Breast epithelium (tissue), 3 donors: ENCODE data around the gene SLF2.

Source experiments
- POLR2A ChIP-seq: fragments of 450-650 bp; IDR thresholded peaks from one replicate; pipeline ENCODE4 v1.6.1; 2016; ENCODE audit warnings: antibody characterized with exemption, mild to moderate bottlenecking, moderate library complexity
- TF ChIP-seq, protein P1 (sequence below), 3 donors: fragments of 450-650 bp; IDR thresholded peaks; one replicate each; pipeline ENCODE4 v1.5.1; 2016 to 2017; ENCODE audit warnings: antibody characterized with exemption in 3 of 3, mild to moderate bottlenecking in 3 of 3, moderate library complexity in 3 of 3

- TF ChIP-seq, protein P1, sequence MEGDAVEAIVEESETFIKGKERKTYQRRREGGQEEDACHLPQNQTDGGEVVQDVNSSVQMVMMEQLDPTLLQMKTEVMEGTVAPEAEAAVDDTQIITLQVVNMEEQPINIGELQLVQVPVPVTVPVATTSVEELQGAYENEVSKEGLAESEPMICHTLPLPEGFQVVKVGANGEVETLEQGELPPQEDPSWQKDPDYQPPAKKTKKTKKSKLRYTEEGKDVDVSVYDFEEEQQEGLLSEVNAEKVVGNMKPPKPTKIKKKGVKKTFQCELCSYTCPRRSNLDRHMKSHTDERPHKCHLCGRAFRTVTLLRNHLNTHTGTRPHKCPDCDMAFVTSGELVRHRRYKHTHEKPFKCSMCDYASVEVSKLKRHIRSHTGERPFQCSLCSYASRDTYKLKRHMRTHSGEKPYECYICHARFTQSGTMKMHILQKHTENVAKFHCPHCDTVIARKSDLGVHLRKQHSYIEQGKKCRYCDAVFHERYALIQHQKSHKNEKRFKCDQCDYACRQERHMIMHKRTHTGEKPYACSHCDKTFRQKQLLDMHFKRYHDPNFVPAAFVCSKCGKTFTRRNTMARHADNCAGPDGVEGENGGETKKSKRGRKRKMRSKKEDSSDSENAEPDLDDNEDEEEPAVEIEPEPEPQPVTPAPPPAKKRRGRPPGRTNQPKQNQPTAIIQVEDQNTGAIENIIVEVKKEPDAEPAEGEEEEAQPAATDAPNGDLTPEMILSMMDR (IDR thresholded peaks at IDR 0.05): no peak
- TF ChIP-seq POLR2A: no peak
Observed at GRCh38 chr10:100987685-100988049, 74.9 kb downstream of the SLF2 start.
